GM21619 (cell line): ENCODE measurements around the gene CD247.

ENCODE experiments used
- ATAC-seq: cut with Tn5 transposase; IDR thresholded peaks from one replicate; pipeline ENCODE4 v1.9.1; 2021; ENCODE audit not compliant: unreplicated experiment

Gene CD247

GRCh38 chr1:167542109-167543032, 24.0 kb upstream of the CD247 start:
- no peak for ATAC-seq

GRCh38 chr1:167541610-167542009, 23.3 kb upstream of the CD247 start:
- no peak for ATAC-seq

GRCh38 chr1:167541003-167541402, 22.7 kb upstream of the CD247 start:
- ATAC-seq = no peak

- ATAC-seq = no peak
Measured at GRCh38 chr1:167538657-167539056, 20.3 kb upstream of the CD247 start.

GRCh38 chr1:167533851-167534300, 15.5 kb upstream of the CD247 start:
- ATAC-seq = peak; percentile 75

- ATAC-seq = peak; percentile 15
Measured at GRCh38 chr1:167532964-167533824, 14.9 kb upstream of the CD247 start.

- ATAC-seq = no peak
Measured at GRCh38 chr1:167532375-167532774, 14.0 kb upstream of the CD247 start.

- ATAC-seq = no peak
Measured at GRCh38 chr1:167529829-167530474, 11.6 kb upstream of the CD247 start.

- ATAC-seq = no peak
Measured at GRCh38 chr1:167528057-167528728, 9.9 kb upstream of the CD247 start.

- ATAC-seq = no peak
Measured at GRCh38 chr1:167526667-167527383, 8.5 kb upstream of the CD247 start.

GRCh38 chr1:167524651-167525050, 6.3 kb upstream of the CD247 start:
- no peak for ATAC-seq

- no peak for ATAC-seq
Measured at GRCh38 chr1:167522246-167522645, 3.9 kb upstream of the CD247 start.

- no peak for ATAC-seq
Measured at GRCh38 chr1:167520711-167521206, 2.4 kb upstream of the CD247 start.

GRCh38 chr1:167517535-167518330, 596 bp downstream of the CD247 start:
- no peak for ATAC-seq

- ATAC-seq = no peak
Measured at GRCh38 chr1:167516404-167517388, 1.6 kb downstream of the CD247 start.

- no peak for ATAC-seq
Measured at GRCh38 chr1:167515893-167516321, 2.4 kb downstream of the CD247 start.

GRCh38 chr1:167515461-167515860, 2.9 kb downstream of the CD247 start:
- no peak for ATAC-seq

- no peak for ATAC-seq
Measured at GRCh38 chr1:167514288-167514687, 4.0 kb downstream of the CD247 start.
